Endodermal cell (in vitro differentiated cells): ENCODE results near the gene DLG2. TPM values are rescaled to one million over a fixed set of nuclear protein-coding genes. Genes with fewer than 3 reads are reported as not detected.
A peak's percentile ranks its signal among the peaks of the same experiment; 100 is the strongest.

ENCODE experiments used
- DNase-seq: peaks from one replicate; pipeline ENCODE4 v3.0.0-alpha.2; 2017
- H3K27ac ChIP-seq: 2 replicates; pipeline ENCODE4 v1.5.1; 2013; ENCODE audit warnings: mild to moderate bottlenecking, low read depth, low read length, moderate library complexity
- H3K27me3 ChIP-seq: 2 replicates; pipeline ENCODE4 v1.6.1; 2013; ENCODE audit warnings: mild to moderate bottlenecking, low read length, moderate library complexity; ENCODE audit not compliant: insufficient read depth, control insufficient read depth, poor library complexity, severe bottlenecking
- H3K36me3 ChIP-seq: 2 replicates; pipeline ENCODE4 v1.7.0; 2013; ENCODE audit warnings: mild to moderate bottlenecking, low read length, moderate library complexity; ENCODE audit not compliant: control insufficient read depth, insufficient read depth
- H3K4me1 ChIP-seq: one replicate; pipeline ENCODE4 v1.7.0; 2013; ENCODE audit warnings: low read length; ENCODE audit not compliant: control insufficient read depth, insufficient read depth
- H3K4me3 ChIP-seq: 2 replicates; pipeline ENCODE4 v1.5.1; 2013; ENCODE audit warnings: mild to moderate bottlenecking, low read length, moderate library complexity
- H3K9ac ChIP-seq: 2 replicates; pipeline ENCODE4 v1.6.1; 2013; ENCODE audit warnings: mild to moderate bottlenecking, low read length, moderate library complexity; ENCODE audit not compliant: poor library complexity, severe bottlenecking; ENCODE audit errors: extremely low read depth
- H3K9me3 ChIP-seq: 2 replicates; pipeline ENCODE4 v1.6.1; 2013; ENCODE audit warnings: mild to moderate bottlenecking, low read length, moderate library complexity; ENCODE audit not compliant: control insufficient read depth
- H3K27ac Mint-ChIP-seq: 2 replicates; pipeline ENCODE4 v1.8.0; 2020; ENCODE audit warnings: mixed read lengths
- H3K27me3 Mint-ChIP-seq: 2 replicates; pipeline ENCODE4 v1.8.0; 2021; ENCODE audit warnings: mild to moderate bottlenecking, mixed read lengths; ENCODE audit not compliant: insufficient read depth
- H3K36me3 Mint-ChIP-seq: 2 replicates; pipeline ENCODE4 v1.8.0; 2020; ENCODE audit warnings: low read depth, mixed read lengths
- H3K4me1 Mint-ChIP-seq: 2 replicates; pipeline ENCODE4 v1.8.0; 2020; ENCODE audit warnings: mixed read lengths
- H3K4me3 Mint-ChIP-seq: 2 replicates; pipeline ENCODE4 v1.8.0; 2020; ENCODE audit warnings: mild to moderate bottlenecking, moderate library complexity, mixed read lengths
- H3K9me3 Mint-ChIP-seq: 2 replicates; pipeline ENCODE4 v1.8.0; 2020; ENCODE audit warnings: mild to moderate bottlenecking, mixed read lengths
- CTCF ChIP-seq: fragments of 200-600 bp; sonication (generic); conservative IDR thresholded peaks from 2 replicates; pipeline ENCODE4 v1.5.0; 2021; ENCODE audit warnings: antibody characterized with exemption, mild to moderate bottlenecking
- WGBS, 2 experiments: methylation state at CpG; one replicate each; pipeline versions ENCODE4 v1.1.5 to v1.1.7; 2013; ENCODE audit warnings: missing lambda C conversion rate in 2 of 2, mixed read lengths in 1 of 2; ENCODE audit not compliant: insufficient coverage in 1 of 2, insufficient read length in 1 of 2; 5-methylcytosine and 5-hydroxymethylcytosine counted together
- total RNA-seq, 2 donors: library from RNA; stranded (reverse); fragmentation: NEBNext Ultra II Directional in 1 of 2; extraction: Animal tissue kit (Norgen Biotek cat#: 25700) in 1 of 2; gene quantifications; 2 replicates in 1 of 2; 3 replicates in 1 of 2; pipeline ENCODE4 v1.2.1, GENCODE V29; 2021

DLG2 gene
- total RNA-seq, 2 donors from 2014 or later = 9.6 to 10.6 TPM

- no peak for TF ChIP-seq CTCF
- peaks cover 15% of the 10 kb centered on the region for H3K4me1 Mint-ChIP-seq
- peaks cover 4% of the 10 kb centered on the region for H3K4me1 ChIP-seq
- no peaks in the 10 kb centered on the region for H3K9me3 ChIP-seq
- H3K36me3 ChIP-seq = no peaks in the 10 kb centered on the region
- no peaks in the 10 kb centered on the region for H3K36me3 Mint-ChIP-seq
- no peak for DNase-seq
- peak overlapping the region; percentile 92 for H3K27ac ChIP-seq
- H3K9me3 Mint-ChIP-seq = no peaks in the 10 kb centered on the region
- H3K9ac ChIP-seq = no peak overlapping the region
- H3K27me3 ChIP-seq = no peaks in the 10 kb centered on the region
- no peak overlapping the region for H3K4me3 ChIP-seq
- no peak overlapping the region for H3K4me3 Mint-ChIP-seq
- H3K27me3 Mint-ChIP-seq = no peaks in the 10 kb centered on the region
- peak overlapping the region; percentile 31 for H3K27ac Mint-ChIP-seq
These were observed 1604.4 kb downstream of the DLG2 start for GRCh38 chr11:84022695-84023094.

- no peak overlapping the region for H3K4me3 ChIP-seq
- no peak overlapping the region for H3K9ac ChIP-seq
- H3K36me3 ChIP-seq = no peaks in the 10 kb centered on the region
- no peaks in the 10 kb centered on the region for H3K9me3 Mint-ChIP-seq
- H3K9me3 ChIP-seq = no peaks in the 10 kb centered on the region
- DNase-seq = no peak
- H3K36me3 Mint-ChIP-seq = no peaks in the 10 kb centered on the region
- peak overlapping the region; percentile 92 for H3K27ac ChIP-seq
- no peaks in the 10 kb centered on the region for H3K27me3 ChIP-seq
- H3K27ac Mint-ChIP-seq = peak overlapping the region; percentile 31
- peaks cover 4% of the 10 kb centered on the region for H3K4me1 ChIP-seq
- H3K27me3 Mint-ChIP-seq = no peaks in the 10 kb centered on the region
- no peak for TF ChIP-seq CTCF
- whole genome bisulfite sequencing, 2 experiments = 67% methylated on average over 1 of the region's 1 CpG; no CpG with 5 or more reads in 1 of the 2 experiments
- peaks cover 15% of the 10 kb centered on the region for H3K4me1 Mint-ChIP-seq
- no peak overlapping the region for H3K4me3 Mint-ChIP-seq
These were observed 1604.9 kb downstream of the DLG2 start for GRCh38 chr11:84022201-84022600.

- Mint-ChIP-seq H3K4me1 (peaks cover 15% of the 10 kb centered on the region), H3K27ac (no peak overlapping the region), H3K27me3 (no peaks in the 10 kb centered on the region), H3K4me3 (no peak overlapping the region), H3K9me3 (no peaks in the 10 kb centered on the region), H3K36me3 (no peaks in the 10 kb centered on the region)
- Histone ChIP-seq H3K9ac (no peak overlapping the region), H3K9me3 (no peaks in the 10 kb centered on the region), H3K27ac (no peak overlapping the region), H3K36me3 (no peaks in the 10 kb centered on the region), H3K4me1 (peaks cover 4% of the 10 kb centered on the region), H3K4me3 (no peak overlapping the region), H3K27me3 (no peaks in the 10 kb centered on the region)
- WGBS, 2 experiments = 97% methylated on average over 2 of the region's 2 CpGs; no CpG with 5 or more reads in 1 of the 2 experiments
- TF ChIP-seq CTCF = no peak
- no peak for DNase-seq
These were observed 1605.9 kb downstream of the DLG2 start for GRCh38 chr11:84021291-84021690.
